Gastrocnemius medialis (tissue), 4 donors: ENCODE measurements around the gene RPL29. TPM values are rescaled to one million over a fixed set of nuclear protein-coding genes. Genes with fewer than 3 reads are reported as not detected.

ENCODE experiments used
- ATAC-seq, 2 donors: fragments of 150-250 bp; one replicate each; pipeline ENCODE4 v1.9.1; 2016
- DNase-seq, 2 donors: peaks; one replicate each; pipeline ENCODE4 v3.0.0-alpha.2; 2019
- H3K27ac ChIP-seq, 4 donors: fragments of 200-600 bp; sonication (generic); 1 replicate in 1 of 4; 2 replicates in 3 of 4; pipeline ENCODE4 v1.5.1; 2016 to 2018; ENCODE audit warnings: mild to moderate bottlenecking in 2 of 4, moderate library complexity in 1 of 4
- H3K27me3 ChIP-seq, 3 donors: fragments of 200-600 bp; sonication (generic) in 2 of 3; 1 replicate in 1 of 3; 2 replicates in 2 of 3; pipeline versions ENCODE4 v1.5.1 to v1.6.0; 2016 to 2019; ENCODE audit warnings: mild to moderate bottlenecking in 1 of 3, moderate library complexity in 1 of 3
- H3K36me3 ChIP-seq, 2 donors: fragments of 200-600 bp; sonication (generic) in 1 of 2; one replicate each; pipeline ENCODE4 v1.5.1; 2017 to 2018
- H3K4me1 ChIP-seq, 2 donors: fragments of 200-600 bp; sonication (generic) in 1 of 2; one replicate each; pipeline ENCODE4 v1.5.1; 2016 to 2017; ENCODE audit warnings: mild to moderate bottlenecking in 2 of 2
- H3K4me3 ChIP-seq, 4 donors: fragments of 200-600 bp; sonication (generic) in 3 of 4; 1 replicate in 1 of 4; 2 replicates in 3 of 4; pipeline ENCODE4 v1.5.1; 2016 to 2019; ENCODE audit warnings: mild to moderate bottlenecking in 2 of 4
- H3K9me3 ChIP-seq, 3 donors: fragments of 200-600 bp; sonication (generic) in 2 of 3; 1 replicate in 1 of 3; 2 replicates in 2 of 3; pipeline ENCODE4 v1.5.1; 2016 to 2019
- POLR2A ChIP-seq, 2 donors: fragments of 450-650 bp; IDR thresholded peaks; one replicate each; pipeline ENCODE4 v1.6.1; 2017; ENCODE audit warnings: antibody characterized with exemption in 2 of 2, mild to moderate bottlenecking in 2 of 2, moderate library complexity in 2 of 2
- in situ Hi-C, 4 donors: fragments of 200-750 bp; cut with MboI; loops; one replicate each; pipeline versions ENCODE4 v1.15.0 to v1.8.0; 2017; ENCODE audit warnings: low sequenced_read_pairs in 4 of 4
- intact Hi-C: fragments of 100-400 bp; cut with DNase I; formaldehyde crosslinking; loops from one replicate; pipeline ENCODE4 v1.15.1; 2023; ENCODE audit warnings: low total_unique reads
- total RNA-seq, 4 donors: library from RNA; depleted of rRNA; stranded (reverse); fragments of >200 nt; gene quantifications; one replicate each; pipeline versions ENCODE4 v1.1.0 to v1.2.3, GENCODE V29; 2016
- TF ChIP-seq, protein P1 (sequence below), 5 experiments: fragments of 450-650 bp in 3 of 5; fragments of 200-600 bp in 2 of 5; sonication (generic) in 2 of 5; IDR thresholded peaks in 4 of 5; conservative IDR thresholded peaks in 1 of 5; 1 replicate in 4 of 5; 2 replicates in 1 of 5; pipeline ENCODE4 v1.5.1; 2016 to 2019; ENCODE audit warnings: antibody characterized with exemption in 5 of 5, mild to moderate bottlenecking in 3 of 5, moderate library complexity in 3 of 5

The RPL29 gene
- total RNA-seq, 4 donors from 2014 or later: 1,885 to 2,483 (median 2,154) TPM

GRCh38 chr3:52002748-52003147 lies 7.1 kb upstream of the RPL29 start:
- Histone ChIP-seq H3K4me1 (peaks cover 34 to 41% of the 10 kb centered on the region in 2 donors), H3K27ac (no peak overlapping the region), H3K9me3 (no peaks in the 10 kb centered on the region), H3K36me3 (no peaks in the 10 kb centered on the region), H3K27me3 (no peaks in the 10 kb centered on the region), H3K4me3 (no peak overlapping the region)
- ATAC-seq: no peak
- TF ChIP-seq POLR2A (IDR thresholded peaks at IDR 0.05): no peak
- TF ChIP-seq, protein P1, sequence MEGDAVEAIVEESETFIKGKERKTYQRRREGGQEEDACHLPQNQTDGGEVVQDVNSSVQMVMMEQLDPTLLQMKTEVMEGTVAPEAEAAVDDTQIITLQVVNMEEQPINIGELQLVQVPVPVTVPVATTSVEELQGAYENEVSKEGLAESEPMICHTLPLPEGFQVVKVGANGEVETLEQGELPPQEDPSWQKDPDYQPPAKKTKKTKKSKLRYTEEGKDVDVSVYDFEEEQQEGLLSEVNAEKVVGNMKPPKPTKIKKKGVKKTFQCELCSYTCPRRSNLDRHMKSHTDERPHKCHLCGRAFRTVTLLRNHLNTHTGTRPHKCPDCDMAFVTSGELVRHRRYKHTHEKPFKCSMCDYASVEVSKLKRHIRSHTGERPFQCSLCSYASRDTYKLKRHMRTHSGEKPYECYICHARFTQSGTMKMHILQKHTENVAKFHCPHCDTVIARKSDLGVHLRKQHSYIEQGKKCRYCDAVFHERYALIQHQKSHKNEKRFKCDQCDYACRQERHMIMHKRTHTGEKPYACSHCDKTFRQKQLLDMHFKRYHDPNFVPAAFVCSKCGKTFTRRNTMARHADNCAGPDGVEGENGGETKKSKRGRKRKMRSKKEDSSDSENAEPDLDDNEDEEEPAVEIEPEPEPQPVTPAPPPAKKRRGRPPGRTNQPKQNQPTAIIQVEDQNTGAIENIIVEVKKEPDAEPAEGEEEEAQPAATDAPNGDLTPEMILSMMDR (IDR thresholded peaks at IDR 0.05 in 4 of 5, conservative IDR thresholded peaks at IDR 0.05 in 1 of 5): no peak
- intact Hi-C loops (loop anchor here (10.0 kb wide), 1 partner anchor 332 kb away; no protein-coding TSS in a partner anchor), in situ Hi-C loops (loop anchor here (5.0 to 10.0 kb wide), 4 partner anchors 50 to 140 kb away; partner anchors contain the start of gene DUSP7 (in 3 of the 4))
- no peak for DNase-seq

GRCh38 chr3:52001443-52001974 lies 5.8 kb upstream of the RPL29 start:
- Histone ChIP-seq H3K27ac (no peak overlapping the region), H3K4me1 (peaks cover 21 to 29% of the 10 kb centered on the region in 2 donors), H3K4me3 (no peak overlapping the region), H3K27me3 (no peaks in the 10 kb centered on the region), H3K36me3 (no peaks in the 10 kb centered on the region), H3K9me3 (no peaks in the 10 kb centered on the region)
- DNase-seq (peak; percentile 40 to 73), ATAC-seq (peak; percentile 55 to 78)
- intact Hi-C loops: loop anchor here (1.0 to 10.0 kb wide), 4 partner anchors 52 to 333 kb away; no protein-coding TSS in a partner anchor
- no peak for TF ChIP-seq POLR2A (IDR thresholded peaks at IDR 0.05)
- TF ChIP-seq, protein P1 (IDR thresholded peaks at IDR 0.05 in 4 of 5, conservative IDR thresholded peaks at IDR 0.05 in 1 of 5): peak; percentile 86 to 98 (median 97)
- in situ Hi-C loops: loop anchor here (5.0 to 10.0 kb wide), 4 partner anchors 51 to 141 kb away; partner anchors contain the start of gene DUSP7 (in 3 of the 4)

DNA sequence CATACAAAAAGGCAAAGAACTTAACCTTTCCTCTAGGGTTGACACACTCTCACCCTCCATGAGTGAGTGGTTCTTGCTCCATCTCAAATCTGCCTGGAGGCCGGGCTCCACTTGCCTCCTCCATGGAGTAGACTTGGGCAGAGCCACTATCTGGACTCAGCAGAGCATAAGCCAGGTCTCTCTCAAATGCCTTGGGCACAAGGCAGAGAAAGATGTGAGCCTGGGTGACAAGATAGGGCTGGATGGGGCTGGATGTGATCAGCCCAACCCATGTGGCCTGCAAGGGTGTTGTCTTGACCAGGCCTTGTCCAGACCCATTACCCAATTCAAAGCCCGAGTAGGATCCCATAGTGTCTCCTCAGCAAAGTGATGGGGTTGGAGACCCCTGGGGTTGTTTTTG lies 4.2 kb upstream of the RPL29 start:
- in situ Hi-C loops (loop anchor here (5.0 to 10.0 kb wide), 5 partner anchors 52 to 142 kb away; partner anchors contain the start of genes DUSP7 (in 3 of the 4), PARP3 (in 2 of the 4) and RRP9 (in 2 of the 4)), intact Hi-C loops (loop anchor here (5.0 to 10.0 kb wide), 2 partner anchors 72 to 335 kb away; no protein-coding TSS in a partner anchor)
- no peaks in the 10 kb centered on the region for H3K27me3 ChIP-seq
- no peak for DNase-seq
- no peak overlapping the region for H3K27ac ChIP-seq
- peaks cover 11 to 18% of the 10 kb centered on the region in 2 donors for H3K4me1 ChIP-seq
- H3K9me3 ChIP-seq: no peaks in the 10 kb centered on the region
- H3K4me3 ChIP-seq: no peak overlapping the region
- no peak for ATAC-seq
- no peak for TF ChIP-seq POLR2A (IDR thresholded peaks at IDR 0.05)
- TF ChIP-seq, protein P1 (IDR thresholded peaks at IDR 0.05 in 4 of 5, conservative IDR thresholded peaks at IDR 0.05 in 1 of 5): no peak
- peaks cover 0 to under 1% of the 10 kb centered on the region in 2 donors for H3K36me3 ChIP-seq

DNA sequence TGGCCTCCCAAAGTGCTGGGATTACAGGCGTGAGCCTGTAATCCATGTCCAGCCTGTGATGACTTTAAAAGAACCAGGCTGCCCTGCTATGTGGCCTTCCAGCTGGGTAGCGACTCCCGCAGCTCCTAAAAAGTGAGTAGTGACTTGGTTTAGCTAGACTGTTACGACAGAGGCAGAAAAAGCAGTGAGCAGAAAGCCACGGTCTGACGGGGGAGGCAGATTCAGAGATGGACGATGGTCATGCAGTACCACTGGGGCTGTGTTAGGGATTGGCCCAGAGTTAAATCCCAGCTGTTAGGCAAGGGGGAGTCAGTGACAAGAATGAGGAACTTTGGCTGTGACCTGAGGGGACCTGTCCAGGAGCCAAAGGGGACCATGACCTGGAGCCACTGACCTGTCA lies 3.1 kb upstream of the RPL29 start:
- intact Hi-C loops: loop anchor here (5.0 kb wide), 1 partner anchor 74 kb away; no protein-coding TSS in a partner anchor
- Histone ChIP-seq H3K27ac (no peak overlapping the region), H3K4me3 (no peak overlapping the region), H3K9me3 (no peaks in the 10 kb centered on the region), H3K27me3 (no peaks in the 10 kb centered on the region), H3K4me1 (peaks cover 15 to 20% of the 10 kb centered on the region in 2 donors), H3K36me3 (peaks cover 0 to 11% of the 10 kb centered on the region in 2 donors)
- TF ChIP-seq POLR2A (IDR thresholded peaks at IDR 0.05): no peak
- TF ChIP-seq, protein P1 (IDR thresholded peaks at IDR 0.05 in 4 of 5, conservative IDR thresholded peaks at IDR 0.05 in 1 of 5): no peak
- no peak for ATAC-seq
- DNase-seq: no peak
- in situ Hi-C loops: loop anchor here in 2 of 4 donors (10.0 kb wide), 1 partner anchor 54 kb away; the partner anchor contains the start of genes PARP3 (in 2 of the 2) and RRP9 (in 2 of the 2)
